ENCODE measurements around the gene TTC39A. TPM values are rescaled to one million over a fixed set of nuclear protein-coding genes. Genes with fewer than 3 reads are reported as not detected.

TTC39A gene
- total and polyA plus RNA-seq, 2 of the 13 experiments (the other 11 are each of a cell fraction or from before 2014, with no cell fraction given), result 0.33 to 1.5 TPM

DNA sequence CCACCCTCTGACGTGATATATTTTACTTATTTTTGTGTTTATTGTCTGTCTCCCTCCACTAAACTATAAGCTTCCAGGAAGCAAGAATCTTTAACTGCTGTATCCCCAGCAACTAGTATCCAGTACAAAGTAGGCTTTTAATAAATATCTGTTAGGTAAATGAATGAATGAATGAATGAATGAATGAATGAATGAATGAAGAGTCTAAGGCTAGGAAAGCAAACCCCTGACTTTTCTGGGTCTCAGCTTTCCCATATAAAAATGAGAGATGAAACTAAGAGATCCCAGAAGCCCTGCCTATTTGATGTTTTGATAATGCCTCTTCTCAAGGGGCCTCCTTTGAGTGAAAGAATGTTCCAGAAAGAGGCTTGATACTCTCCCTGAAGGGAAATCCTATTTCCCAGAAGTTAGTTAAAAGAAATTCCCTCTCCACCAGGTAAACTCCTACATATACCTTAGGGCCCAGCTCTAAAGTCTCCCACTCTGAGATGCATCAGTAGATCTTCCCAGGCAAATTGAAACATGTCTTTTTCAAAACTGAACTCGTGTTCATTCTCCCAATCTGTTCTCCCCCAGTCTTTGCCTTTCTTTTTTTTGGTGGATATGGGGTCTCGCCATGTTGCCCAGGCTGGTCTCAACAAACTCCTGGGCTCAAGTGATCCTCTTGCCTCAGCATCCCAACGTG, 7.8 kb downstream of the TTC39A start (continued):
- TF ChIP-seq NONO (IDR thresholded peaks at IDR 0.05) (no peak), NONO (CRISPR knock-in tag; conservative IDR thresholded peaks at IDR 0.05) (no peak), ZNF878 (CRISPR knock-in tag; IDR thresholded peaks at IDR 0.05) (no peak), ZNF607 (CRISPR knock-in tag; IDR thresholded peaks at IDR 0.05; ENCODE audit: borderline replicate concordance) (no peak), ZNF788 (CRISPR knock-in tag; IDR thresholded peaks at IDR 0.05; ENCODE audit: borderline replicate concordance) (no peak)

DNA sequence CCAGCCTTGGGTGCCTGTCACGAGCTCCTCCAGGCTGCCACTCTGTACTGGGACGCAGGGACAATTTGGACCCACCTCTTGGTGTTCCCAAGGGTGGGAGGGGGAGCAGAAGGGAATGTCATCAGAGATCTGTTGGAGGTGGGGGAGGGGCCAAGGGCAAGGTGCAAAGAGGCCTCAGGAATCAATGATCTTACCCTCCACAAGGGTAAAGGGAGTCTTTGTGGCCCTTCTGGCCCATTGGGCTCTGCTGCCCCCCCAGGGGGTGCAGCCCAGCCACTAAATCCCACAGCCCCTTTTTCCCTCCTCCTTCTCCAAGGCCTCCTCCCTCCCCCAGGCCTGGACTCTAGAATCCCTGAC, 8.5 kb downstream of the TTC39A start:
- CTCF ChIA-PET (ENCODE audit: low intra/inter-chr PET ratio, low total read pairs), result no interaction called here
- H2AFZ ChIP-seq (ENCODE audit: low read length), result no peak overlapping the region

More for the DNA sequence above, 8.5 kb downstream of the TTC39A start:
- Histone ChIP-seq H3K9ac (ENCODE audit: insufficient read depth, low read depth, low read length) (no peak overlapping the region), H3K79me2 (ENCODE audit: insufficient read depth, low read length) (no peaks in the 10 kb centered on the region), H3K36me3 (replicated peaks in 1 of 2; ENCODE audit: control insufficient read depth in 1 of 2, insufficient read depth in 2 of 2, low read length in 2 of 2) (no peaks in the 10 kb centered on the region), H3K27me3 (ENCODE audit: control insufficient read depth in 1 of 2, insufficient read depth in 2 of 2, low read length in 2 of 2) (no peaks in the 10 kb centered on the region), H3K9me3 (ENCODE audit: low read length) (no peaks in the 10 kb centered on the region), H3K4me1 (ENCODE audit: insufficient read depth, low read length) (peaks cover 7% of the 10 kb centered on the region; the same call in 1 of the 2 replicates), H3K27ac (ENCODE audit: extremely low read length, insufficient read depth, low read length) (no peak overlapping the region), H3K4me2 (ENCODE audit: low read depth, low read length) (no peak overlapping the region), H4K20me1 (ENCODE audit: insufficient read depth, low read length) (no peaks in the 10 kb centered on the region), H3K4me3 (replicated peaks in 1 of 3; ENCODE audit: insufficient read depth in 1 of 3, low read depth in 2 of 3, low read length in 3 of 3) (no peak overlapping the region)
- ATAC-seq, result no peak
- FAIRE-seq, result no peak
- in situ Hi-C loops (cut with HindIII; ENCODE audit: extremely low pct_ligation_motif_present, low pct_unique_long_range_greater_than_20kb) (no loop called here), intact Hi-C loops (cut with micrococcal nuclease; ENCODE audit: unreplicated experiment) (no loop called here)
- no peak for DNase-seq (ENCODE audit: low spot score)
- POLR2A ChIA-PET, result no interaction called here
- BruUV-seq (replicated peaks), result no TSS peak
- no CpG with 5 or more reads among the region's 2 CpGs for WGBS (ENCODE audit: low lambda C conversion rate)
- TF ChIP-seq, protein P1, sequence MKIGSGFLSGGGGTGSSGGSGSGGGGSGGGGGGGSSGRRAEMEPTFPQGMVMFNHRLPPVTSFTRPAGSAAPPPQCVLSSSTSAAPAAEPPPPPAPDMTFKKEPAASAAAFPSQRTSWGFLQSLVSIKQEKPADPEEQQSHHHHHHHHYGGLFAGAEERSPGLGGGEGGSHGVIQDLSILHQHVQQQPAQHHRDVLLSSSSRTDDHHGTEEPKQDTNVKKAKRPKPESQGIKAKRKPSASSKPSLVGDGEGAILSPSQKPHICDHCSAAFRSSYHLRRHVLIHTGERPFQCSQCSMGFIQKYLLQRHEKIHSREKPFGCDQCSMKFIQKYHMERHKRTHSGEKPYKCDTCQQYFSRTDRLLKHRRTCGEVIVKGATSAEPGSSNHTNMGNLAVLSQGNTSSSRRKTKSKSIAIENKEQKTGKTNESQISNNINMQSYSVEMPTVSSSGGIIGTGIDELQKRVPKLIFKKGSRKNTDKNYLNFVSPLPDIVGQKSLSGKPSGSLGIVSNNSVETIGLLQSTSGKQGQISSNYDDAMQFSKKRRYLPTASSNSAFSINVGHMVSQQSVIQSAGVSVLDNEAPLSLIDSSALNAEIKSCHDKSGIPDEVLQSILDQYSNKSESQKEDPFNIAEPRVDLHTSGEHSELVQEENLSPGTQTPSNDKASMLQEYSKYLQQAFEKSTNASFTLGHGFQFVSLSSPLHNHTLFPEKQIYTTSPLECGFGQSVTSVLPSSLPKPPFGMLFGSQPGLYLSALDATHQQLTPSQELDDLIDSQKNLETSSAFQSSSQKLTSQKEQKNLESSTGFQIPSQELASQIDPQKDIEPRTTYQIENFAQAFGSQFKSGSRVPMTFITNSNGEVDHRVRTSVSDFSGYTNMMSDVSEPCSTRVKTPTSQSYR (CRISPR knock-in tag; IDR thresholded peaks at IDR 0.05; ENCODE audit: borderline replicate concordance), result peak; percentile 56; the same call in 1 of the 2 replicates
- TF ChIP-seq ETV5 (CRISPR knock-in tag; IDR thresholded peaks at IDR 0.05; ENCODE audit: borderline replicate concordance) (no peak), FOXP1 (IDR thresholded peaks at IDR 0.05) (no peak), FOXP1 (CRISPR knock-in tag; IDR thresholded peaks at IDR 0.05) (no peak), ZNF776 (CRISPR knock-in tag; IDR thresholded peaks at IDR 0.05) (no peak), ZNF264 (CRISPR knock-in tag; IDR thresholded peaks at IDR 0.05) (no peak)
